ENCODE results near the gene RASGRP2.

Gene RASGRP2

GRCh38 chr11:64694821-64695365 lies 49.0 kb downstream of the RASGRP2 start:
- DNase-seq (ENCODE audit: low spot score), result no peak

- no peak for DNase-seq (ENCODE audit: low spot score)
Observed at GRCh38 chr11:64694026-64694755, 49.8 kb downstream of the RASGRP2 start.

- DNase-seq (ENCODE audit: low spot score), result no peak
Observed at GRCh38 chr11:64692764-64693331, 51.1 kb downstream of the RASGRP2 start.

- no peak for DNase-seq (ENCODE audit: low spot score)
Observed at GRCh38 chr11:64691543-64691942, 52.4 kb downstream of the RASGRP2 start.

GRCh38 chr11:64690235-64690634 lies 53.7 kb downstream of the RASGRP2 start:
- DNase-seq (ENCODE audit: low spot score), result no peak

GRCh38 chr11:64688534-64688982 lies 55.4 kb downstream of the RASGRP2 start:
- peak; percentile 84 for DNase-seq (ENCODE audit: low spot score)

- no peak for DNase-seq (ENCODE audit: low spot score)
Observed at GRCh38 chr11:64687643-64688533, 56.1 kb downstream of the RASGRP2 start.

- DNase-seq (ENCODE audit: low spot score), result no peak
Observed at GRCh38 chr11:64687204-64687603, 56.7 kb downstream of the RASGRP2 start.

GRCh38 chr11:64686466-64687170 lies 57.3 kb downstream of the RASGRP2 start:
- no peak for DNase-seq (ENCODE audit: low spot score)

GRCh38 chr11:64685536-64685935 lies 58.4 kb downstream of the RASGRP2 start:
- no peak for DNase-seq (ENCODE audit: low spot score)

- DNase-seq (ENCODE audit: low spot score), result no peak
Observed at GRCh38 chr11:64684357-64684756, 59.6 kb downstream of the RASGRP2 start.

- DNase-seq (ENCODE audit: low spot score), result no peak
Observed at GRCh38 chr11:64681171-64681570, 62.8 kb downstream of the RASGRP2 start.

- no peak for DNase-seq (ENCODE audit: low spot score)
Observed at GRCh38 chr11:64679846-64680245, 64.1 kb downstream of the RASGRP2 start.

- no peak for DNase-seq (ENCODE audit: low spot score)
Observed at GRCh38 chr11:64677441-64678023, 66.4 kb downstream of the RASGRP2 start.

All from RKO (cell line).